ENCODE measurements around the gene STK32B.
"Not testable (repeated sequence)": the region's sequence is repeated elsewhere in the genome, so short reads cannot be mapped to it uniquely, and the experiment has no call there.

The STK32B gene

GRCh38 chr4:5051278-5052203, at the start of gene STK32B:
Gene STK32B (plus strand): TSS chr4:5051480.
- DNase-seq (ENCODE audit: low spot score): no peak

- DNase-seq (ENCODE audit: low spot score): not testable (repeated sequence)
Observed at GRCh38 chr4:5001641-5002040, 49.6 kb upstream of the STK32B start.

GRCh38 chr4:5003372-5003857, 47.9 kb upstream of the STK32B start:
- no peak for DNase-seq (ENCODE audit: low spot score)

- no peak for DNase-seq (ENCODE audit: low spot score)
Observed at GRCh38 chr4:5003918-5004317, 47.4 kb upstream of the STK32B start.

- no peak for DNase-seq (ENCODE audit: low spot score)
Observed at GRCh38 chr4:5004496-5004895, 46.8 kb upstream of the STK32B start.

- not testable (repeated sequence) for DNase-seq (ENCODE audit: low spot score)
Observed at GRCh38 chr4:5006932-5007331, 44.3 kb upstream of the STK32B start.

- DNase-seq (ENCODE audit: low spot score): no peak
Observed at GRCh38 chr4:5009796-5010195, 41.5 kb upstream of the STK32B start.

- DNase-seq (ENCODE audit: low spot score): no peak
Observed at GRCh38 chr4:5010984-5011383, 40.3 kb upstream of the STK32B start.

GRCh38 chr4:5012244-5012898, 38.9 kb upstream of the STK32B start:
- no peak for DNase-seq (ENCODE audit: low spot score)

- no peak for DNase-seq (ENCODE audit: low spot score)
Observed at GRCh38 chr4:5012958-5013357, 38.3 kb upstream of the STK32B start.

- DNase-seq (ENCODE audit: low spot score): no peak
Observed at GRCh38 chr4:5014007-5014682, 37.1 kb upstream of the STK32B start.

- no peak for DNase-seq (ENCODE audit: low spot score)
Observed at GRCh38 chr4:5018096-5018495, 33.2 kb upstream of the STK32B start.

GRCh38 chr4:5018603-5019002, 32.7 kb upstream of the STK32B start:
- DNase-seq (ENCODE audit: low spot score): no peak

GRCh38 chr4:5019274-5019673, 32.0 kb upstream of the STK32B start, which contains the start of gene CYTL1:
Gene CYTL1 (minus strand): TSS chr4:5019458. CDS start chr4:5019445, 13 bp downstream.
- DNase-seq (ENCODE audit: low spot score): no peak

- DNase-seq (ENCODE audit: low spot score): no peak
Observed at GRCh38 chr4:5019796-5020195, 31.5 kb upstream of the STK32B start.

GRCh38 chr4:5020341-5020740, 30.9 kb upstream of the STK32B start:
- no peak for DNase-seq (ENCODE audit: low spot score)

- no peak for DNase-seq (ENCODE audit: low spot score)
Observed at GRCh38 chr4:5021546-5021945, 29.7 kb upstream of the STK32B start.

GRCh38 chr4:5024673-5025072, 26.6 kb upstream of the STK32B start:
- DNase-seq (ENCODE audit: low spot score): no peak

- no peak for DNase-seq (ENCODE audit: low spot score)
Observed at GRCh38 chr4:5026371-5026770, 24.9 kb upstream of the STK32B start.

GRCh38 chr4:5027346-5027745, 23.9 kb upstream of the STK32B start:
- DNase-seq (ENCODE audit: low spot score): no peak

GRCh38 chr4:5028480-5028879, 22.8 kb upstream of the STK32B start:
- no peak for DNase-seq (ENCODE audit: low spot score)

GRCh38 chr4:5029447-5029846, 21.8 kb upstream of the STK32B start:
- DNase-seq (ENCODE audit: low spot score): no peak

- DNase-seq (ENCODE audit: low spot score): no peak
Observed at GRCh38 chr4:5030221-5030620, 21.1 kb upstream of the STK32B start.

All from CD4-positive, alpha-beta T cell treated with Interleukin-6 at 100 ng/mL for 8 hours (primary cell).